Prostate gland (tissue), 2 donors: ENCODE data around the gene IL36A.

Experiments
- POLR2A ChIP-seq: fragments of 450-650 bp; IDR thresholded peaks from one replicate; pipeline ENCODE4 v1.6.1; 2016; ENCODE audit warnings: antibody characterized with exemption, mild to moderate bottlenecking
- POLR2AphosphoS5 ChIP-seq: sonication (generic); formaldehyde crosslinking; IDR thresholded peaks from one replicate; pipeline ENCODE4 v1.6.1; 2017; ENCODE audit warnings: antibody characterized with exemption
- TF ChIP-seq, protein P1 (sequence below), 4 experiments: fragments of 200-600 bp in 2 of 4; fragments of 450-650 bp in 2 of 4; sonication (generic) in 2 of 4; IDR thresholded peaks; 1 replicate in 3 of 4; 2 replicates in 1 of 4; pipeline ENCODE4 v1.5.1; 2016 to 2019; ENCODE audit warnings: antibody characterized with exemption in 4 of 4, mild to moderate bottlenecking in 2 of 4, moderate library complexity in 2 of 4

DNA sequence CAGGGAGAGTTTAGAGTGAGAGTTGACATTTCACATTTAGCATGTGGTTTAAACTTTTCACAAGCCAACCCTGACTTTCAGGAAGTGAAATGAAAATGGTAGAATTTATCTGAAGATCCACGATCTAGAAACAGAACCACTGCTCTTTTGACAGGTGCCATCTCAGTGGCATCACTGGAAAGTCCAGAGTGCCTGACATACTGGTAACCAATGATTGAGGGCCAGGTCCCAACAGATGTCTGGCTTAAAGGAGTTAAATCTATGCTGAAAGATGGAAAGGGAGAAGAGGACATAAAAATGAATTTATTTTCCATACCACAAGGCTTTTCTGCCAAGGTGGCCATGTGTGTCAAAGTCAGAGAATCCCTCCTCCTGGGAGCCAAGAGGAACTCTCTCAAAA is 24.7 kb upstream of the IL36A start:
- TF ChIP-seq POLR2A (no peak), POLR2AphosphoS5 (no peak)
- TF ChIP-seq, protein P1, sequence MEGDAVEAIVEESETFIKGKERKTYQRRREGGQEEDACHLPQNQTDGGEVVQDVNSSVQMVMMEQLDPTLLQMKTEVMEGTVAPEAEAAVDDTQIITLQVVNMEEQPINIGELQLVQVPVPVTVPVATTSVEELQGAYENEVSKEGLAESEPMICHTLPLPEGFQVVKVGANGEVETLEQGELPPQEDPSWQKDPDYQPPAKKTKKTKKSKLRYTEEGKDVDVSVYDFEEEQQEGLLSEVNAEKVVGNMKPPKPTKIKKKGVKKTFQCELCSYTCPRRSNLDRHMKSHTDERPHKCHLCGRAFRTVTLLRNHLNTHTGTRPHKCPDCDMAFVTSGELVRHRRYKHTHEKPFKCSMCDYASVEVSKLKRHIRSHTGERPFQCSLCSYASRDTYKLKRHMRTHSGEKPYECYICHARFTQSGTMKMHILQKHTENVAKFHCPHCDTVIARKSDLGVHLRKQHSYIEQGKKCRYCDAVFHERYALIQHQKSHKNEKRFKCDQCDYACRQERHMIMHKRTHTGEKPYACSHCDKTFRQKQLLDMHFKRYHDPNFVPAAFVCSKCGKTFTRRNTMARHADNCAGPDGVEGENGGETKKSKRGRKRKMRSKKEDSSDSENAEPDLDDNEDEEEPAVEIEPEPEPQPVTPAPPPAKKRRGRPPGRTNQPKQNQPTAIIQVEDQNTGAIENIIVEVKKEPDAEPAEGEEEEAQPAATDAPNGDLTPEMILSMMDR (IDR thresholded peaks at IDR 0.05): no peak
